DMS53 (cell line): ENCODE results near the gene CCNL2.
"Not testable (repeated sequence)": the region's sequence is repeated elsewhere in the genome, so short reads cannot be mapped to it uniquely, and the experiment has no call there.

ENCODE experiments used
- DNase-seq: peaks from one replicate; lab custom pipeline; 2025; lab: John Stamatoyannopoulos, UW

Gene CCNL2

DNA sequence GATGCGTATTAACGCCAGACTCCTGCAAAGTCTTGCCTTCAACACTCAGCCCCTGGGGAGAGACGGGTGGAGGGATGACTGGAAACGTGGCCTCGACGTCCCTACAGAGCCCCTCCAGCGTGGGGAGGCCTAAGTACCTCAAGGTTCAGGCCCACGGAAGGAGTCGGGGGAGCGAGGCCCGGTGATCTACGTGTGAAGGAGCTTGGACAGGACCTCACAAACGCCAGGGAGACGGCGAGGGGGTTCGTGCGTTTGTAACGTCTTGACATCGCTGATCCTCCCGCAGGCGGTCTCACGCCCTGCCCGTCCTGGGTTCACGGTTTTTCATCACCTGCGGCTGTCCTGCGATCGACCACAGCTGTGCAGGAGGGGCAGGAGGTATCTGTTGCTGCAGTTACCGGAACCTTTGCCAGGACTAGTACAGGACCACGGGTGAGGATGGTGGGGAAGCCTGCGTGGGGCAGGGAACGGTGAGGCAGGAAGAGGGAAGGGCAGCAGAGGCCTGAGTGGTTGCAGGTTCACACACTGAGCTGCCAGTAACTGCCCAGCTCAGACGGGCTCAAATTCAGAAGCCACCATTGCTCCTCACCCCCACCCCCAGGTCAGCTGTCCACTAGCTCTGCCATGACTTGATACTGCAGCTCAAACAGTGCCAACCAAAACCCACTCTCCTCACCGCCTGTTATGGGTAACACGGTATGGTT is 889 bp upstream of the CCNL2 start:
- peak; percentile 68 for DNase-seq

DNA sequence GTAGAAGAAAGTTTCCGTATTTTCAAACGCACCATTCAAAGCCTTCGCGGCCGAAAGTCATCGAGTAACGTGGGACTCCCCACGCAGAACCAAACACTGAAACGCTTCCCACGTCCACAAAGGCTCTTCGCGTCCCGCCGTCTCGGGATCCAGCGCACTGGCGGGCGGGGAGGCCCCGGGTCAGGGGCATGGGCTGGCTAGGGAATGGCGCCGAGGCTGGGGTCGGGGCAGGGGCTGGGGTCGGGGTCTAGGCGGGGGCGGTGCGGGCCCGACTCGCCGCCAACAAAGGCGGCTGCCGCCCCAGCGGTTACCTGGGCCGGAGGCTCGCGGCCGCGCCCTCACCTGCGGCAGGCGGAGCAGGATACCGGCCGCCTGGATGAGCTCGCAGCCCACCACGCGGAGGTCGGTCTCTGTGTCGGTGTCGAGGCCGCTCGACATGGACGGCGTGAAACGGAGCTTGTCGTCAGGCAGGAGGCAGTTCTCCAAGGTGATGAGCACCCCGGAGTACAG is 403 bp downstream of the CCNL2 start:
- peak; percentile 69 for DNase-seq

GRCh38 chr1:1397839-1398523 is 1.2 kb downstream of the CCNL2 start:
- DNase-seq = peak; percentile 49

- DNase-seq = no peak
Observed at GRCh38 chr1:1395166-1395565, 4.0 kb downstream of the CCNL2 start.

DNA sequence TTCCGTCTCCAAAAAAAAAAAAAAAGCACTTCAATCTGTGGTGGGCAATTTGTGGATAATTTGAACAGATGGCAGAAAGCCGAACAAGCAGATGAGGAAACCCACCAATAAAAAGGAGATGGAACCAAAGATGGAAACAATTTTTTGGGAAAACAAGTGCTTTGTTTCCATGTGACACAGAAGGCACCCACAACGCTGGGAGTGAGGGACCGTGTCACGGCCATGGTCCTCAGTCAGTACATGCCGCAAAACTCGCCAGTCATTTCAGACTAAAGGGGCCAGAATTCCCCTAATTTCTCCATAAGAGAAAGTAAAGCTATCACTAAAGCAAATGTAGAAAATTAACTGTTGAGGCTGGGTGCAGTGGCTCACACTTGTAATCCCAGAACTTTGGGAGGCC is 5.0 kb downstream of the CCNL2 start:
- DNase-seq = no peak

DNA sequence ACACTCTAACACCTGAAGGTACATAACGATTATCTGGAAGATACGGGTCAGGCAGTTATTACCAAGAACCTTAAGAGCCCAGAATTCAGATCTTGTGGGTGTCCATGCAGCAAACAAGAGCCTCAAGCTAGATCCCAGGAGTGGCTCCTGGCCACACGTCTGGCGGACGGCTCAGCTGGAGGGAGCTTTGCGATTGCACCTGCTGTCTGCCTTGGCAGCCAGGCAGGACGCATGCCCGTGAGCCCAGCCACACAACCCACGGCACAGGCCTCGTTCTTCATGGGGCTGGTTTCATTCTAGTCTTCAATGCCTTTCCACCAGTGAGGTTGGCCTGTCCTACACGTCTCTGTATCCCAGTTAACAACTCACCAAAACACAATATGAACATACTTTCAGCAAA is 5.7 kb downstream of the CCNL2 start:
- no peak for DNase-seq

- no peak for DNase-seq
Observed at GRCh38 chr1:1393014-1393413, 6.1 kb downstream of the CCNL2 start.

DNA sequence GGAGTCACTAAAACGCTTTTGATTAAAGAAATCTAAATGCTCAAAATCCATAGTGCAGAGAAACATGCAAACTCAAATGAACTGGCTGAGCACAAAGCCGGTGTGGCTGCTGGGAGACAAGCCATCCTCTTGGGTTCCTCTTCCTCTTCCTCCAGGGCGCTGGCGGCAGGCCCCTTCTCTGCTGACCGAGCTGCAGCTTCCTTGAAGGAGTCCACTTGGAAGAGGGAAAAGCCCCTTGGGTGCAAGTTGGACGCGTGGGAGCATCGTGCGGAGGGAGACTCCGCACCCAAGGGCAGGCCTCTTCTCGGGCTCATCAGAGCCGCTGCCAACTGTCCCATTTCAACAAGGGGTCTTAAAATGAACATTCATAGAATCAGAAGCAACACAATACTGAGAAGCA is 7.9 kb downstream of the CCNL2 start:
- DNase-seq = no peak

- DNase-seq = no peak
Observed at GRCh38 chr1:1390675-1391074, 8.5 kb downstream of the CCNL2 start.

DNA sequence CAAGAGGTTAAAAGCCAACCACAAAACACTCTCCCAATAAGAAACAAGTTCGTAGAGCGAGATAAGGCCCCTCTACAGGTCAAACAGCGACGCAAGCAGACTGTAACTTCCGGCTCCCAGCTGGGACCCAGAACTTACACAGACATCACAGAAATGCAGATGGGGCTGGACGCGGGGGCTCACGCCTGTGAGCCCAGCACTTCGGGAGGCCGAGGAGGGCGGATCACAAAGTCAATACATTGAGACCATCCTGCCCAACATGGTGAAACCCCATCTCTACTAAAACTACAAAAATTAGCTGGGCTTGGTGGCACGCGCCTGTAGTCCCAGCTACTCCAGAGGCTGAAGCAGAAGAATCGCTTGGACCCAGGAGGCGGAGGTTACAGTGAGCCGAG is 11.1 kb downstream of the CCNL2 start:
- DNase-seq = no peak

GRCh38 chr1:1387098-1388077 is 11.7 kb downstream of the CCNL2 start:
- DNase-seq = no peak

DNA sequence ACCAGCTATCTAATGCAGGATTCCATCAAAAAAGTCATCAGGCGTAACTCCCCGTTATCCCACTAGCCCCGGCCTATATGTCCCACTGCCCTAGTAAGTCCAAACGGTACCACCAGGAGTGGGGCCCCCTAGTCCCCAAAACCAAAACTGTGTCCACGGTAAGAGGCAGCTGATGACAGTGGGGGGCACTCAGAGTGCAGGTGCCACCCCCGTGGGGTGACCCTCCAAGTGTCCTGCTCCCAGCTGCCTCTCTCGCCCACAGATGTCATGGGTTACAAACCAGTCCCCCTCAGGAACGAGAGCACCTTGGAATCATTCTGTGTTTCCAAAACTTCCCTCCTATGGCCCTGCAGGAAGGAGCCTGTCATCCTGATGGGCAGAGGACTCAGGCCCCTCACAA is 13.2 kb downstream of the CCNL2 start:
- DNase-seq = no peak

DNA sequence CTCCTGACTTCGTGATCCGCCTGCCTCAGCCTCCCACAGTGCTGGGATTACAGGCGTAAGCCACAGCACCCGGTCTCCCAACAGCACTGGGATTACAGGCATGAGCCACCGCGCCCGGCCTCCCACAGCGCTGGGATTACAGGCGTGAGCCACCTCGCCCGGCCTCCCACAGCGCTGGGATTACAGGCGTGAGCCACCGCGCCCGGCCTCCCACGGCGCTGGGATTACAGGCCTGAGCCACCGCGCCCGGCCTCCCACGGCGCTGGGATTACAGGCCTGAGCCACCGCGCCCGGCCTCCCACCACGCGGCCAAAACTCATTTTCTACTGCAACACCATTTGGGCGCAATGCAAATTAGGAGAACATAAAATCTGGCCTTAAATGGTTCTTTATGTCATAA is 13.8 kb downstream of the CCNL2 start:
- not testable (repeated sequence) for DNase-seq

DNA sequence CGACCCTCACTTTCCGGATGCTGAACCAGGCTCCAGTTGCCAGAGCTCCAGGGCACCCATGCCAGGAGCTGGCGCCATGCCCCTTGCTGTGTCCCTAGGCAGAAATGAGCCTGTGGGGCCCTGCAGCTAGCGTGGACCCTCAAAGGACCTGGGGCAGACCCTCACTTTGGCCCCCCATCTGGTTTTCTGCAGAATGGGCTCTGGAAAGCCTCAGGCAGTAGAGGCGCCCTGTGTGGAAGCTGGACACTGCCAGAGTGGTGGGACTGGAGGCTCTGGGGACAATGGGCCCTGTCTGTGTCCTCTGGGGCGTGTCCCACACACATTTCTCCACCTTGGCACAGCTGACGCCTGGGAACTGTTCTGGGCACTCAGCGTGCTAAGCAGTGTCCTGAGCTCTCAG is 17.8 kb downstream of the CCNL2 start:
- DNase-seq = no peak

- no peak for DNase-seq
Observed at GRCh38 chr1:1380860-1381259, 18.3 kb downstream of the CCNL2 start.

DNA sequence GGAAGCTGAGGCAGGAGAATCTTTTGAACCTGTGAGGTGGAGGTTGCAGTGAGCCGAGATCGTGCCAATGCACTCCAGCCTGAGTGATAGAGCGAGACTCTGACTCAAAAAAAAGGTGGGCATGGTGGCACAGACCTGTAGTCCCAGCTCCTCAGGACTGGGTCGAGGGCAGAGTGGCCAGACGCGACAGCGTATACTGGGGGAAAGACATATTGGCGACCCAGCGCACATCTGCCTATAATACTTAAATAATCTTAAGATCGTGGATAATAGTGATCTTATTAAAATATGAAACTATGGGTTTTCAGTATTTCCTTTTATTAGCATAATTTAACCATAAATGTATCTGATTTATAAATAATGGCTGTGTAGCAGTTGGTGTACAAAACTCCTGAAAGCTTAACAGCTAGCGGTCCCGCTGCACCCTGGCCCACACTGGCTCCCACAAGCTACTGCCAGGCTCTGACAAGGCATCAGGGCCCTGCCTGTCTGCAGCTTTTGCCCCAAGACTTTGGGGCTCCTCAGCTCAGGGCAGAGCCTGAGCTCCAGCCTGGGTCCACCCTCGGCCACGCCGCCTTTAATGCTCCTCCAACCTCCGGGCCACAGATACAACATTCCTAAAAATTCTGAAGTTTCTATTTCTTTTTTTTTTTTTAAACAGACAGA is 21.5 kb downstream of the CCNL2 start:
- no peak for DNase-seq

- no peak for DNase-seq
Observed at GRCh38 chr1:1376551-1377226, 22.4 kb downstream of the CCNL2 start.

DNA sequence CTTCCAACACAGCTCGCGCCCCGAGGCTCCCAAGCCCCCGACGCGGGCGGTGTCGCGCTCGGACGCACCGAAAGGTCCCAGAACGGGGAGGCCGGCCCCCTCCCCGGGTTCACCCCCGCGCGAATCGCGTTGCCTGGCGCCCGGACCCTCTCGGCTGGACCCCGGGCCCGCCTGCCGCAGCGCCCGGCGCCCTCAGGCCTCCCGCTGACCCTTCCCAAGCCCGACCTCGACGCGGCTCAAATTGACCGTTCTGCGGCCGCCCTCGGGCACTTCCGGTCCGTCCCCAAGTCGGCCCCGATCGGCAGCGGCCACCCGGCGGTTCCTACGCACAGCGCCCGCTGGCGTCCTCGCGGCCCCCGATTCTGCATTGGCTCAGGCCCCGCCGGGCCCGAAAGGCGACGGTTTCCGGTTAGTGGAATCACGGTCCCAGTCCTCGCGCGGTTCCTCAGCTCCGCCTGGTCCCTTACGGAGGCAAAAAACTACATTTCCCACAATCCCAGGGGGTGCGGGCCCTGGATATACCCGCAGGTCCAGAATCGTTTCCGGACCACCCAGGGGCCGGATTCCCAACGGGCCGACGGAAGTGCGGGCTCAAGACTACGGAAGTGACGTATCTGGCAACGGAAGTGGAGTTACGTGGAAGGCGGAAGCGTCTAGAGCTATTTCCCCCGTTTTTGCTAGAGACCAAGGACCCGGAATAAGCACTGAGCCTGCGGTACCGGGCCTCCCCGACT is 24.0 kb downstream of the CCNL2 start, which contains the start of gene AURKAIP1:
TSS of gene AURKAIP1 (minus strand) at position 279 of the 734 bp plus-strand sequence. CDS start 451 bp downstream, outside the sequence.
- DNase-seq = peak; percentile 100

DNA sequence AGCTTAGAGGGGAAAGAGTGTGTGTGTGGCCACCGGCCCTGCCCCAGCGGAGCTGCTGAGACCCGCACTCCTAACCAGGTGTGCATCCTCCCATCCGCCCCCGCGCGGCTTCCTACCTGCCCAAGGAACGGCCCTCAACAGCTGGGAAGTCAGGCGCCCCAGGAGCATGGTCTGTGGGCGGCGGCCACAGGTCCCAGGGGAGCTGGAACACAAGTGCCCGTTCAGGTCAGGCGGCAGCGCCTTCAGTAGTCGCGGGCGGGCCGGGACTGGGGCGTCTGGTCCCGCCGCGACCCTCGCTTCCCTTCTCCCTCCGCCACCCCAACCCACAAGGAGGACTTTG is 24.6 kb downstream of the CCNL2 start:
- peak; percentile 63 for DNase-seq

GRCh38 chr1:1373815-1374588 is 25.1 kb downstream of the CCNL2 start:
- DNase-seq = peak; percentile 57
